Spleen (tissue), 11 donors: ENCODE data around the gene ABHD8. TPM values are rescaled to one million over a fixed set of nuclear protein-coding genes. Genes with fewer than 3 reads are reported as not detected.

Experiments
- DNase-seq: peaks from one replicate; pipeline ENCODE4 v3.0.0-alpha.2; 2020
- H3K27ac ChIP-seq, 8 donors: fragments of 200-600 bp; sonication (generic) in 7 of 8; 1 replicate in 4 of 8; 2 replicates in 4 of 8; pipeline versions ENCODE4 v1.5.0 to v1.8.0; 2016 to 2021; ENCODE audit warnings: inconsistent platforms in 4 of 8, mild to moderate bottlenecking in 4 of 8, moderate library complexity in 1 of 8
- H3K27me3 ChIP-seq, 7 donors: fragments of 200-600 bp; sonication (generic) in 6 of 7; replicated peaks in 1 of 7; 1 replicate in 4 of 7; 2 replicates in 3 of 7; pipeline versions ENCODE4 v1.5.0 to v1.8.0; 2016 to 2021; ENCODE audit warnings: inconsistent platforms in 3 of 7, mild to moderate bottlenecking in 1 of 7
- H3K36me3 ChIP-seq, 6 donors: fragments of 200-600 bp; sonication (generic) in 5 of 6; 1 replicate in 4 of 6; 2 replicates in 2 of 6; pipeline versions ENCODE4 v1.5.0 to v1.8.0; 2016 to 2021; ENCODE audit warnings: inconsistent platforms in 2 of 6
- H3K4me1 ChIP-seq, 6 donors: fragments of 200-600 bp; sonication (generic) in 5 of 6; 1 replicate in 3 of 6; 2 replicates in 3 of 6; pipeline versions ENCODE4 v1.5.0 to v1.8.0; 2016 to 2021; ENCODE audit warnings: inconsistent platforms in 3 of 6
- H3K4me3 ChIP-seq, 8 donors: fragments of 200-600 bp; sonication (generic) in 7 of 8; 1 replicate in 4 of 8; 2 replicates in 4 of 8; pipeline versions ENCODE4 v1.5.0 to v1.8.0; 2016 to 2021; ENCODE audit warnings: inconsistent platforms in 4 of 8, mild to moderate bottlenecking in 4 of 8, moderate library complexity in 2 of 8
- H3K9me3 ChIP-seq, 8 donors: fragments of 200-600 bp; sonication (generic) in 7 of 8; 1 replicate in 4 of 8; 2 replicates in 4 of 8; pipeline versions ENCODE4 v1.5.0 to v1.8.0; 2016 to 2021; ENCODE audit warnings: inconsistent platforms in 4 of 8
- POLR2A ChIP-seq, 3 donors: fragments of 450-650 bp; IDR thresholded peaks; one replicate each; pipeline ENCODE4 v1.5.1; 2017; ENCODE audit warnings: antibody characterized with exemption in 3 of 3, mild to moderate bottlenecking in 1 of 3
- POLR2AphosphoS5 ChIP-seq, 3 donors: sonication (generic); formaldehyde crosslinking; IDR thresholded peaks; one replicate each; pipeline ENCODE4 v1.5.1; 2017; ENCODE audit warnings: antibody characterized with exemption in 3 of 3
- WGBS, 5 donors: extraction: QIAGEN DNeasy Blood & Tissue Kit in 3 of 5; methylation state at CpG; one replicate each; pipeline versions ENCODE4 v1.1.5 to v1.1.7; 2013 to 2018; 5-methylcytosine and 5-hydroxymethylcytosine counted together
- intact Hi-C: fragments of 100-400 bp; cut with DNase I; formaldehyde crosslinking; loops from one replicate; pipeline ENCODE4 v1.15.0; 2023; ENCODE audit warnings: low total_unique reads
- polyA plus RNA-seq, 3 donors: library from polyadenylated mRNA; stranded (reverse); fragments of 200-250 nt; gene quantifications; one replicate each; pipeline ENCODE4 v1.2.1, GENCODE V29; 2013
- total RNA-seq, 7 donors: library from RNA; depleted of rRNA in 3 of 7; stranded (reverse); fragments of >200 nt in 3 of 7; fragmentation: NEBNext Ultra II Directional in 4 of 7; extraction: Animal tissue kit (Norgen Biotek cat#: 25700) in 4 of 7; gene quantifications; one replicate each; pipeline versions ENCODE4 v1.1.0 to v1.2.1, GENCODE V29; 2016 to 2021
- TF ChIP-seq, protein P1 (sequence below), 11 experiments: fragments of 200-600 bp in 7 of 11; fragments of 450-650 bp in 4 of 11; sonication (generic) in 4 of 11; IDR thresholded peaks in 8 of 11; conservative IDR thresholded peaks in 3 of 11; 1 replicate in 7 of 11; 2 replicates in 4 of 11; pipeline versions ENCODE4 v1.4.0 to v1.8.0; 2016 to 2021; ENCODE audit warnings: antibody characterized with exemption in 11 of 11, inconsistent platforms in 4 of 11, mild to moderate bottlenecking in 1 of 11
- donor health status: healthy with polysubstance abuse.
- donor health status: DM: no; HTN: no; CAD: no; lungs with moderate emphysema.
- donor health status: DM: no; HTN: no; CAD: no.
- donor health status: Bipolar disorder and iron deficiency.
- donor health status: healthy.
- donor health status: DM: no; HTN: no; CAD: no.
- donor health status: DM: yes; HTN: yes; CAD: no.

Gene ABHD8
- total and polyA plus RNA-seq, 10 donors: 6.5 to 18.7 (median 12.2) TPM

DNA sequence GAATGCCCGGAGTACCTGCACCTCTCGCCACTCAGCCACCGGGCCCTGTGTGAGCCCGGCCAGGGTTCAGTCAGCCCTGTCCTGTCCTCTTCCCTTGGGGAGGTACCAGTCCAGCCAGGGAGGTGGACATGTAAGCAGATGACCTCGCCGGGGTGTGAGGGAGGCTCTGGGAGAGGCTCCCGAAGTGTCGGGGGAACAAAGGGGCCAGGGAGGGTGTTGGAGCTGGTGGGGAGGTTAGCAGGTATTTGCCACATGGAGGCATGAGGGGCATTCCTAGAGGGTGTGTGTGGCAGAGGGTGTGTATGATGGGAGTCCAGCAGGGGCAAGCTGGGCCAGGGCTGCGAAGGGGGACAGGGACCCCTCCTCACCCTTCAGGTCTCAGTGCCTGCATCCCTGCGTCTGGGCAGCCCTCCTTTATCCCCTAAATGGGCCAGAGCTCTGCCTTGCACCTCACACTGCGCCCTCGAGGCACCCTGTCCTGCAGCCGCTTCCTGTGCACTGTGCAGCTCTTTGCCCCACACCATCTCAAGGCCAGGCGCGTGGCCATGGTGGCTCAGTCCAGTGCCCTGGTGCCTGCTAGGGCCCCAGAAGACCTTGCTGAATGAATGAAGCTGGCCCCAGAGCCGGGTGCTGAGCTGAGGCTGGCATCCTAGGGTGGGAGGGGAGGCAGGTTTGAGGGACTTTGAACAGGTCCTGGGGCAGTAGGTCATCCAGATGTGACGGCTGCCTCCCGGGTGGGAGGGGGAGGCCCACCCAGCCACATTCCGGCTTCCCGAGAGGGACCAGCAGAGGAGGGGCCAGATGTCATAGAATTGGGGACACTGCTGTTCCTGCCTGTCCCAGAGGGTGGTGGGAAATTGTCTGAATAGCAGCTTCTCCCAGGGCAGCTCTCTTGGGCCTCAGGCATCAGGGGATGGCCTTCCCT, 9.2 kb upstream of the ABHD8 start:
- no peak for DNase-seq
- H3K27me3 ChIP-seq: no peaks in the 10 kb centered on the region
- intact Hi-C loops: no loop called here
- H3K27ac ChIP-seq: no peak overlapping the region
- H3K4me1 ChIP-seq: peaks cover 11 to 55% (median 33%) of the 10 kb centered on the region in 6 donors
- H3K9me3 ChIP-seq: no peaks in the 10 kb centered on the region
- peaks cover 0 to 64% (median 29%) of the 10 kb centered on the region in 6 donors for H3K36me3 ChIP-seq
- 86 to 93% (median 91%) methylated on average over 14 to 20 of the region's 20 CpGs for WGBS, 5 donors
- H3K4me3 ChIP-seq: no peak overlapping the region
- TF ChIP-seq POLR2A (IDR thresholded peaks at IDR 0.05) (no peak), POLR2AphosphoS5 (IDR thresholded peaks at IDR 0.05) (peak in 1 of 3 donors; percentile 21)
- TF ChIP-seq, protein P1, sequence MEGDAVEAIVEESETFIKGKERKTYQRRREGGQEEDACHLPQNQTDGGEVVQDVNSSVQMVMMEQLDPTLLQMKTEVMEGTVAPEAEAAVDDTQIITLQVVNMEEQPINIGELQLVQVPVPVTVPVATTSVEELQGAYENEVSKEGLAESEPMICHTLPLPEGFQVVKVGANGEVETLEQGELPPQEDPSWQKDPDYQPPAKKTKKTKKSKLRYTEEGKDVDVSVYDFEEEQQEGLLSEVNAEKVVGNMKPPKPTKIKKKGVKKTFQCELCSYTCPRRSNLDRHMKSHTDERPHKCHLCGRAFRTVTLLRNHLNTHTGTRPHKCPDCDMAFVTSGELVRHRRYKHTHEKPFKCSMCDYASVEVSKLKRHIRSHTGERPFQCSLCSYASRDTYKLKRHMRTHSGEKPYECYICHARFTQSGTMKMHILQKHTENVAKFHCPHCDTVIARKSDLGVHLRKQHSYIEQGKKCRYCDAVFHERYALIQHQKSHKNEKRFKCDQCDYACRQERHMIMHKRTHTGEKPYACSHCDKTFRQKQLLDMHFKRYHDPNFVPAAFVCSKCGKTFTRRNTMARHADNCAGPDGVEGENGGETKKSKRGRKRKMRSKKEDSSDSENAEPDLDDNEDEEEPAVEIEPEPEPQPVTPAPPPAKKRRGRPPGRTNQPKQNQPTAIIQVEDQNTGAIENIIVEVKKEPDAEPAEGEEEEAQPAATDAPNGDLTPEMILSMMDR (IDR thresholded peaks at IDR 0.05 in 8 of 11, conservative IDR thresholded peaks at IDR 0.05 in 3 of 11): no peak

DNA sequence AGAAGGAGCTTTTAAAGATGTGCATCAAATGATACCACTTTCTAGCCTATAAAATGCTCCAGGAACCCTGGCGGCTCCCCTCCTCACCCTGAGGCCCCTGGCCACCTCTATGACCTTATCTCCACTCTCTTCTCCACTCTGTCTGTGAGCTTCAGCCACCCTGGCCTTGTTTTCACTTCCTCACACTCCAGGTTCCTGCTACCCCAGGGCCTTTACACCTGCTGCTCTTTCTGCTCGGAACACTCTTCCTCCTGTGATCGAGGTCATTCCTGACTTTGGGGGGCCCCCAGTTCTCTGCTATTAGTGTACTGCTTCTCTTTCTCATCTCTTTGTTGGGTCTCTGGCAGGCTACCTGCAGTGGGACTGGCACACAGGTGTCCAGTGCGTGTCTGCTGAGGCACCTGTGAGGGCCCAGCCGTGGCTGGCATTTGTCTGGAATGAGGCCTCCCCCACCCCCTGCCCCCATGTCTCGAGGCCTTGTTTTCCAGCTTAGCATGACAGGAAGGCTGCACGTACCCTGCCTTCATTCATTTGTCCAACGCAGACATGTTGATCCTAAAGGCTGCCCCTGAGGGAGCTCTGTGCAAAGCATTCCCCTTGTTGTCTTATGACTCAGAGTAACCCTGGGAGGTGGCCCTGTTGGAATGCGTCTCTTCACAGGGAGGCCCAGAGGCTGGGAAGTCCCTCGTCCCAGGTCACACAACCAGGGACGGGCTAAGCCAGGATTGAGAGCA, 8.4 kb upstream of the ABHD8 start:
- TF ChIP-seq POLR2AphosphoS5 (IDR thresholded peaks at IDR 0.05) (no peak), POLR2A (IDR thresholded peaks at IDR 0.05) (no peak)
- TF ChIP-seq, protein P1 (IDR thresholded peaks at IDR 0.05 in 8 of 11, conservative IDR thresholded peaks at IDR 0.05 in 3 of 11): no peak
- H3K27me3 ChIP-seq: no peaks in the 10 kb centered on the region
- H3K4me1 ChIP-seq: peaks cover 14 to 61% (median 37%) of the 10 kb centered on the region in 6 donors
- peaks cover 0 to 56% (median 25%) of the 10 kb centered on the region in 6 donors for H3K36me3 ChIP-seq
- no peak overlapping the region for H3K27ac ChIP-seq
- intact Hi-C loops: no loop called here
- WGBS, 5 donors: 77 to 92% (median 85%) methylated on average over 10 to 11 of the region's 11 CpGs
- no peaks in the 10 kb centered on the region for H3K9me3 ChIP-seq
- no peak overlapping the region for H3K4me3 ChIP-seq
- DNase-seq: no peak

GRCh38 chr19:17309965-17310461, 6.8 kb upstream of the ABHD8 start:
- H3K4me3 ChIP-seq: peak overlapping the region; percentile 69 to 99 (median 88)
- peaks cover 21 to 75% (median 49%) of the 10 kb centered on the region in 6 donors for H3K4me1 ChIP-seq
- peaks cover 0 to 40% (median 12%) of the 10 kb centered on the region in 6 donors for H3K36me3 ChIP-seq
- intact Hi-C loops: no loop called here
- TF ChIP-seq, protein P1 (IDR thresholded peaks at IDR 0.05 in 8 of 11, conservative IDR thresholded peaks at IDR 0.05 in 3 of 11): no peak
- TF ChIP-seq POLR2A (IDR thresholded peaks at IDR 0.05): no peak
- no peak for TF ChIP-seq POLR2AphosphoS5 (IDR thresholded peaks at IDR 0.05)
- no peak for DNase-seq
- 6 to 9% (median 9%) methylated on average over 22 to 23 of the region's 23 CpGs for WGBS, 5 donors
- H3K27ac ChIP-seq: peak overlapping the region; percentile 45 to 92 (median 82)
- no peaks in the 10 kb centered on the region for H3K27me3 ChIP-seq
- no peaks in the 10 kb centered on the region for H3K9me3 ChIP-seq
